Measurements from ENCODE around the gene MAP2K4.
"Not testable (repeated sequence)": the region's sequence is repeated elsewhere in the genome, so short reads cannot be mapped to it uniquely, and the experiment has no call there.

The MAP2K4 gene

GRCh38 chr17:12094336-12094735, 73.7 kb downstream of the MAP2K4 start:
- no peak for DNase-seq

- DNase-seq, result no peak
Measured at GRCh38 chr17:12095522-12095921, 74.8 kb downstream of the MAP2K4 start.

- no peak for DNase-seq
Measured at GRCh38 chr17:12097326-12097725, 76.6 kb downstream of the MAP2K4 start.

- DNase-seq, result no peak
Measured at GRCh38 chr17:12098568-12098967, 77.9 kb downstream of the MAP2K4 start.

GRCh38 chr17:12099412-12099811, 78.7 kb downstream of the MAP2K4 start:
- DNase-seq, result no peak

- DNase-seq, result no peak
Measured at GRCh38 chr17:12104831-12105230, 84.2 kb downstream of the MAP2K4 start.

GRCh38 chr17:12107905-12108304, 87.2 kb downstream of the MAP2K4 start:
- no peak for DNase-seq

- no peak for DNase-seq
Measured at GRCh38 chr17:12110906-12111305, 90.2 kb downstream of the MAP2K4 start.

- no peak for DNase-seq
Measured at GRCh38 chr17:12113156-12113555, 92.5 kb downstream of the MAP2K4 start.

- no peak for DNase-seq
Measured at GRCh38 chr17:12114686-12115418, 94.2 kb downstream of the MAP2K4 start.

- no peak for DNase-seq
Measured at GRCh38 chr17:12116143-12116542, 95.5 kb downstream of the MAP2K4 start.

GRCh38 chr17:12118617-12119016, 97.9 kb downstream of the MAP2K4 start:
- no peak for DNase-seq

GRCh38 chr17:12122075-12122474, 101.4 kb downstream of the MAP2K4 start:
- no peak for DNase-seq

GRCh38 chr17:12127177-12127576, 106.5 kb downstream of the MAP2K4 start:
- no peak for DNase-seq

GRCh38 chr17:12127667-12128066, 107.0 kb downstream of the MAP2K4 start:
- no peak for DNase-seq

GRCh38 chr17:12128946-12129345, 108.3 kb downstream of the MAP2K4 start:
- no peak for DNase-seq

GRCh38 chr17:12133183-12133582, 112.5 kb downstream of the MAP2K4 start:
- DNase-seq, result no peak

- no peak for DNase-seq
Measured at GRCh38 chr17:12134101-12134500, 113.4 kb downstream of the MAP2K4 start.

GRCh38 chr17:12134587-12134986, 113.9 kb downstream of the MAP2K4 start:
- DNase-seq, result no peak

GRCh38 chr17:12136243-12136642, 115.6 kb downstream of the MAP2K4 start:
- DNase-seq, result no peak

- no peak for DNase-seq
Measured at GRCh38 chr17:12136646-12137045, 116.0 kb downstream of the MAP2K4 start.

GRCh38 chr17:12137859-12138258, 117.2 kb downstream of the MAP2K4 start:
- DNase-seq, result no peak

GRCh38 chr17:12140685-12141084, 120.0 kb downstream of the MAP2K4 start:
- no peak for DNase-seq

GRCh38 chr17:12162187-12162586, 141.5 kb downstream of the MAP2K4 start:
- DNase-seq, result not testable (repeated sequence)

- no peak for DNase-seq
Measured at GRCh38 chr17:12164085-12164484, 143.4 kb downstream of the MAP2K4 start.

All from bone marrow (tissue), 2 donors.